ENCODE data around the gene CORO2A. TPM values are rescaled to one million over a fixed set of nuclear protein-coding genes. Genes with fewer than 3 reads are reported as not detected.

The CORO2A gene
- total and polyA plus RNA-seq, 7 donors, result 1.2 to 39.6 (median 1.8) TPM

DNA sequence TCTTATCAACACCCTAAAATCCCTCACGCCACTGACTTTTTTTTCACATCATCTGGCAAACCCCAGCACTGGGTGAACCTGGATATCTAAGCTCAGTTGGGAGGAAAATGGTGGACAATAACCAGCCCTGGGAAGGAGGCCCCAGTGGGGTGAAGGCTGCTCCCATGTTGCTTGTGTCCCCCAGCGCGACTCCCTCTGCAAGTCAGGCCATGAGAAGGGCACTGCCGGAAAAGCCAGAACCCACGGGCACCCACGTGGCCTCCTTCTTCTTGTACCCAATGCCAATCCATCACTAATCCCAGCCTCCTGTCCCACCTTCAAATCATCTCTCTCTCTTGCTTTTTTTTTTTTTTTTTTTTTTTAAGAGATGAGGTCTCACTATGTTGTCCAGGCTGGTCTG is 11.4 kb downstream of the CORO2A start:
- Histone ChIP-seq H3K4me1 (no peaks in the 10 kb centered on the region), H3K36me3 (no peaks in the 10 kb centered on the region), H3K4me3 (no peak overlapping the region), H3K27me3 (no peaks in the 10 kb centered on the region), H3K9me3 (no peaks in the 10 kb centered on the region), H3K27ac (no peak overlapping the region)
- intact Hi-C loops (cut with DNase I), result no loop called here
- TF ChIP-seq EP300 (IDR thresholded peaks at IDR 0.05), result no peak
- TF ChIP-seq POLR2A (IDR thresholded peaks at IDR 0.05), result no peak
- 95 to 97% methylated on average over 6 of the region's 6 CpGs for WGBS, 2 donors
- DNase-seq, result no peak

GRCh38 chr9:98178874-98179850 is 13.3 kb downstream of the CORO2A start:
- no peaks in the 10 kb centered on the region for H3K27me3 ChIP-seq
- WGBS, 2 donors, result 81 to 85% methylated on average over 16 of the region's 16 CpGs

DNA sequence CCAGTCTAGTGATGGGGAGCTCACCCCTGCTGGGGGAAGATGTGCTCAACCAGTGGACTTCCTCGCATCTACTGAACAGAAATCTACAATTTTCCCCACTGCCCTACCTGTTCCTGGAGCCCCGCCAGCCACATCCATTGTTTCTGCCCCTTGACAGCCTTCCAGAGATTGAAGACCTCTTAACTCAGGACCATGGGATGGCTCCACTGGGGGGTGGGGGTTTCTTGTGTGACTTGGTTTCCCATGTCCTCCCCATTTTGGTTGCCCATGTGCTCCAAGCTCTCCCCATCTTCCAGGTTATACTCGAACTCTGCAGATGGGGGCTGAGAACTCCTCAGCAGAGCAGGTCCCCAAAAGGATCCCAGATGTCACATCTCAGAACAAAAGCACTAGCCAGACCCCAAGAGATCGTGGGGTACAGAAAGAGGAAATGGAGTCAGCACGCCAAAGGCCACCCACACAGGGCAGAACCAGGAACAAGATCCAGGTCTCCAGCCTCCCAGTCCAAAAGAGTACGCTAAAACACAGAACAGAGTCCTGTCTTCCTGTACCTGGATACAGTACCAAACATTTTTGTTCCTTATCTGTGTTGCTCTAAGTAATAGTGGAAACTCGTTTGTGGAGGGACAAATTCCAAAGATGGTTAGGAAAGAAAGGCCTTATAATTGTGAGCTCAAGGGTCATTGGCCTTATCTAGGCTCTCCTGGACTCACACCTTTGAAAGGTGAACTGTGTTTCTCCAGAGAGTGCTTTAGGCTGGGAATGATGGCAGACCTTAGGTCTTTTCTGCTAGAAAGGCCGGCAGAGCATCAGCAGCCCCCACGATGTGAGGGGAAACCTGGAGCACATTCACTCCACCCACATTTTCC is 15.8 kb downstream of the CORO2A start:
- H3K27me3 ChIP-seq, result no peaks in the 10 kb centered on the region
- no peak overlapping the region for H3K27ac ChIP-seq
- no peaks in the 10 kb centered on the region for H3K9me3 ChIP-seq
- WGBS, 2 donors, result 60 to 76% methylated on average over 9 of the region's 9 CpGs
- intact Hi-C loops (cut with DNase I), result no loop called here
- peak; percentile 46 for DNase-seq
- no peaks in the 10 kb centered on the region for H3K36me3 ChIP-seq
- no peak for TF ChIP-seq POLR2A (IDR thresholded peaks at IDR 0.05)
- TF ChIP-seq, protein P1, sequence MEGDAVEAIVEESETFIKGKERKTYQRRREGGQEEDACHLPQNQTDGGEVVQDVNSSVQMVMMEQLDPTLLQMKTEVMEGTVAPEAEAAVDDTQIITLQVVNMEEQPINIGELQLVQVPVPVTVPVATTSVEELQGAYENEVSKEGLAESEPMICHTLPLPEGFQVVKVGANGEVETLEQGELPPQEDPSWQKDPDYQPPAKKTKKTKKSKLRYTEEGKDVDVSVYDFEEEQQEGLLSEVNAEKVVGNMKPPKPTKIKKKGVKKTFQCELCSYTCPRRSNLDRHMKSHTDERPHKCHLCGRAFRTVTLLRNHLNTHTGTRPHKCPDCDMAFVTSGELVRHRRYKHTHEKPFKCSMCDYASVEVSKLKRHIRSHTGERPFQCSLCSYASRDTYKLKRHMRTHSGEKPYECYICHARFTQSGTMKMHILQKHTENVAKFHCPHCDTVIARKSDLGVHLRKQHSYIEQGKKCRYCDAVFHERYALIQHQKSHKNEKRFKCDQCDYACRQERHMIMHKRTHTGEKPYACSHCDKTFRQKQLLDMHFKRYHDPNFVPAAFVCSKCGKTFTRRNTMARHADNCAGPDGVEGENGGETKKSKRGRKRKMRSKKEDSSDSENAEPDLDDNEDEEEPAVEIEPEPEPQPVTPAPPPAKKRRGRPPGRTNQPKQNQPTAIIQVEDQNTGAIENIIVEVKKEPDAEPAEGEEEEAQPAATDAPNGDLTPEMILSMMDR (IDR thresholded peaks at IDR 0.05), result no peak
- no peak for TF ChIP-seq POLR2AphosphoS5 (IDR thresholded peaks at IDR 0.05)
- no peak for TF ChIP-seq EP300 (IDR thresholded peaks at IDR 0.05)
- no peaks in the 10 kb centered on the region for H3K4me1 ChIP-seq
- H3K4me3 ChIP-seq, result no peak overlapping the region

More at GRCh38 chr9:98178874-98179850, 13.3 kb downstream of the CORO2A start:
- Histone ChIP-seq H3K4me1 (no peaks in the 10 kb centered on the region), H3K36me3 (no peaks in the 10 kb centered on the region), H3K4me3 (no peak overlapping the region), H3K27ac (no peak overlapping the region), H3K9me3 (no peaks in the 10 kb centered on the region)
- no peak for DNase-seq
- intact Hi-C loops (cut with DNase I), result no loop called here
- TF ChIP-seq, protein P1 (IDR thresholded peaks at IDR 0.05), result no peak
- TF ChIP-seq EP300 (IDR thresholded peaks at IDR 0.05) (no peak), POLR2A (IDR thresholded peaks at IDR 0.05) (no peak), POLR2AphosphoS5 (IDR thresholded peaks at IDR 0.05) (no peak)

DNA sequence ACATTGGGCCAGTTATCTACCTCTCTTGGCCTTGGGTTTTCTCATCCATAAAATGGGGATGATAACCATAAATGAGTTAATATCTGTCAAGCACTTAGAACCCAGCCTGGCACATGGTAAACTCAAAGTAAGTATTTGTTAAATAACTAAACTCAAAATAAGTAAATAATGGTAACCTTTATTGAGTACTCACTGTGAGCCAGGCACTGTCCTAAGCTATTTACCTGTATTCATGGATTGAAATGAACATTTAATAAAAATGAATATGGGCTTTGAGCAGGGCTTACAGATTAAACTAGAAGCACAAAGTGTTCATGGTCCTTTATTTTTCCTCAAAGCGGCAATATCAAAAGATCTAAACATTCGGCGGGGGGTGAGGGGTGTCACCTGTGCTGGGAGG is 16.7 kb downstream of the CORO2A start:
- H3K9me3 ChIP-seq, result no peaks in the 10 kb centered on the region
- no peaks in the 10 kb centered on the region for H3K4me1 ChIP-seq
- no peak for DNase-seq
- 95 to 99% methylated on average over 3 of the region's 3 CpGs for WGBS, 2 donors
- no peak overlapping the region for H3K27ac ChIP-seq
- H3K36me3 ChIP-seq, result no peaks in the 10 kb centered on the region
- intact Hi-C loops (cut with DNase I), result no loop called here
- no peak overlapping the region for H3K4me3 ChIP-seq
- TF ChIP-seq EP300 (IDR thresholded peaks at IDR 0.05) (no peak), POLR2A (IDR thresholded peaks at IDR 0.05) (no peak), POLR2AphosphoS5 (IDR thresholded peaks at IDR 0.05) (no peak)
- TF ChIP-seq, protein P1 (IDR thresholded peaks at IDR 0.05), result no peak
- no peaks in the 10 kb centered on the region for H3K27me3 ChIP-seq
